T-helper 17 cell (primary cell): Measurements from ENCODE around the gene DOCK1. TPM values are rescaled to one million over a fixed set of nuclear protein-coding genes. Genes with fewer than 3 reads are reported as not detected.

Experiments used
- ATAC-seq: fragments of 150-1000 bp; cut with Tn5 transposase; 2 replicates; pipeline ENCODE4 v1.10.0; 2021; ENCODE audit warnings: mild to moderate bottlenecking, moderate library complexity
- DNase-seq, 3 donors: peaks; one replicate each; pipeline versions ENCODE4 v3.0.0 to v3.0.0-alpha.2; 2020 to 2021
- H3K9me3 ChIP-seq: one replicate; pipeline ENCODE4 v1.7.0; 2013; ENCODE audit warnings: low read length, mild to moderate bottlenecking; ENCODE audit not compliant: control insufficient read depth, poor library complexity, severe bottlenecking
- H3K27ac Mint-ChIP-seq: one replicate; pipeline ENCODE4 v1.8.0; 2022; ENCODE audit warnings: mild to moderate bottlenecking, moderate library complexity, mixed read lengths
- H3K27me3 Mint-ChIP-seq: one replicate; pipeline ENCODE4 v1.8.0; 2022; ENCODE audit warnings: mixed read lengths
- H3K36me3 Mint-ChIP-seq: one replicate; pipeline ENCODE4 v1.8.0; 2022; ENCODE audit warnings: low read depth, mixed read lengths
- H3K4me1 Mint-ChIP-seq: one replicate; pipeline ENCODE4 v1.8.0; 2022; ENCODE audit warnings: mild to moderate bottlenecking, mixed read lengths
- H3K4me3 Mint-ChIP-seq: one replicate; pipeline ENCODE4 v1.8.0; 2022; ENCODE audit warnings: mild to moderate bottlenecking, moderate library complexity, mixed read lengths
- total RNA-seq, 4 donors: library from RNA in 2 of 4; stranded (reverse) in 2 of 4; gene quantifications; one replicate each; pipeline ENCODE4 v1.2.3 and lab custom pipeline; 2022 to 2026

The DOCK1 gene
- total RNA-seq, 2 donors from 2014 or later, result 0.76 TPM; not detected in 1

DNA sequence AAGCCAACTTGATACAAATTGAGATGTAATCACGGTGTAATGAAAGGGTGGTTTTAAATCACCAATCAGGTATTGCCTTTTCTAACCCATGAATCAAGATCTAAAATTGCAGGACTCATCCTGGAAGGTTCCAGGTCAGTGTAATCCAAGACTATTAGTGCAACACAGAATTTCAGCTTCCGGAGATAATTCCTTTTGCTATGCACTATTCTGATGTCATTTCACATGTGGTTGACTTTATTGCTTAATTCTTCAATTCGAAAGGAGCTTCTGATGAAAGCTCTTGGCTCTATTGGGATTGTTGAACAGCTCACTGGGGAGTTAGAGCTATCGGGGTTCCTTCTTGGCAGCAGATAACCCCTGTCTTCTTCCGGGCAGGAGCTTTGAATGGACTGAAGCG is 438.6 kb downstream of the DOCK1 start:
- Mint-ChIP-seq H3K4me3 (no peak overlapping the region), H3K4me1 (peaks cover 2% of the 10 kb centered on the region), H3K36me3 (no peaks in the 10 kb centered on the region), H3K27me3 (no peaks in the 10 kb centered on the region), H3K27ac (no peak overlapping the region)
- DNase-seq, result no peak
- no peak for ATAC-seq
- no peaks in the 10 kb centered on the region for H3K9me3 ChIP-seq

- Mint-ChIP-seq H3K4me1 (peaks cover 2% of the 10 kb centered on the region), H3K36me3 (no peaks in the 10 kb centered on the region), H3K27ac (no peak overlapping the region), H3K27me3 (peaks cover 5% of the 10 kb centered on the region), H3K4me3 (no peak overlapping the region)
- no peaks in the 10 kb centered on the region for H3K9me3 ChIP-seq
- DNase-seq, result no peak
- no peak for ATAC-seq
These were observed 439.1 kb downstream of the DOCK1 start for GRCh38 chr10:127344346-127344745.

DNA sequence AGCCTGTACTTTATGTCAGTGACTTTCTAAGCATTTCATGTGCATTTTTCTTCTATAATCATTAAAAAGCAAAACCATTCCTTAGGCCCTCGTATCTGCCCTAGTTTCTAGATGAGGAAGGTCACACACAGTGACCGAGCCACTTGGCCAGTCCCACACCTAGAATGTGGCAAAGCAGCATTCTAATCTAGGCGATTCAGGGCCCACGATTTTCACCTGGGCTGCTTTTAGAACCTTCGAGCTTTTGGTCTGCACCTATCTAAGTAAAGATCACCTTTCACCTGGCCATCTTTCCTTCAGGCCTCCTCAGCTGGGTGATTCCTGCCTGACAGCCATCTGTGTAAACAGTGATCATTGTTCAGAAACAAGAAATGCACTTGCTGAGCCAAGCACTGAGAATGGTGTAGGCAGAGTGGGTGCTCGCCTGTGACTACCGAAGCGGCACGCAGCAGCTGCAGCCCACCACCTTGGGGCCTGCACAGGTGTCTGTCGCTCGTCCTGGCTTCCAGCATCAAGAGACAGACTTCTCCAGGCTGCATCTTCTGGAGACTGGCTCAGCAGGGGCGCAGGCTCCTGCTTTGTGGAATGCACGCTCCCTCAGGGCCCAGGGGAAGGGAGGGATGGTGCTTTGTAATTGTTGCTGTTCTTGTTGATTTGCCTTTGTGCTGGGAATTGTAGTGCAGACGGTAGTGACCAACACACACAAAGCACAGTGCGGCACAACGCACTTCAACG is 440.2 kb downstream of the DOCK1 start:
- DNase-seq (no peak), ATAC-seq (no peak)
- no peaks in the 10 kb centered on the region for H3K36me3 Mint-ChIP-seq
- no peak overlapping the region for H3K27ac Mint-ChIP-seq
- H3K4me1 Mint-ChIP-seq, result peaks cover 4% of the 10 kb centered on the region
- no peaks in the 10 kb centered on the region for H3K9me3 ChIP-seq
- no peak overlapping the region for H3K4me3 Mint-ChIP-seq
- H3K27me3 Mint-ChIP-seq, result peaks cover 16% of the 10 kb centered on the region

- H3K9me3 ChIP-seq, result no peaks in the 10 kb centered on the region
- Mint-ChIP-seq H3K27me3 (peaks cover 22% of the 10 kb centered on the region), H3K4me3 (no peak overlapping the region), H3K36me3 (no peaks in the 10 kb centered on the region), H3K27ac (peak overlapping the region; percentile 29), H3K4me1 (peaks cover 2% of the 10 kb centered on the region)
- ATAC-seq (no peak), DNase-seq (no peak)
These were observed 441.4 kb downstream of the DOCK1 start for GRCh38 chr10:127346604-127347003.

GRCh38 chr10:127347202-127347959 is 442.2 kb downstream of the DOCK1 start:
- DNase-seq (no peak), ATAC-seq (no peak)
- Mint-ChIP-seq H3K36me3 (no peaks in the 10 kb centered on the region), H3K27ac (peak overlapping the region; percentile 29), H3K4me3 (no peak overlapping the region), H3K27me3 (peaks cover 25% of the 10 kb centered on the region), H3K4me1 (peaks cover 2% of the 10 kb centered on the region)
- no peaks in the 10 kb centered on the region for H3K9me3 ChIP-seq

- H3K4me3 Mint-ChIP-seq, result no peak overlapping the region
- no peak for DNase-seq
- no peak overlapping the region for H3K27ac Mint-ChIP-seq
- H3K27me3 Mint-ChIP-seq, result peaks cover 25% of the 10 kb centered on the region
- ATAC-seq, result no peak
- H3K9me3 ChIP-seq, result no peaks in the 10 kb centered on the region
- peaks cover 2% of the 10 kb centered on the region for H3K4me1 Mint-ChIP-seq
- no peaks in the 10 kb centered on the region for H3K36me3 Mint-ChIP-seq
These were observed 444.5 kb downstream of the DOCK1 start for GRCh38 chr10:127349737-127350136.

DNA sequence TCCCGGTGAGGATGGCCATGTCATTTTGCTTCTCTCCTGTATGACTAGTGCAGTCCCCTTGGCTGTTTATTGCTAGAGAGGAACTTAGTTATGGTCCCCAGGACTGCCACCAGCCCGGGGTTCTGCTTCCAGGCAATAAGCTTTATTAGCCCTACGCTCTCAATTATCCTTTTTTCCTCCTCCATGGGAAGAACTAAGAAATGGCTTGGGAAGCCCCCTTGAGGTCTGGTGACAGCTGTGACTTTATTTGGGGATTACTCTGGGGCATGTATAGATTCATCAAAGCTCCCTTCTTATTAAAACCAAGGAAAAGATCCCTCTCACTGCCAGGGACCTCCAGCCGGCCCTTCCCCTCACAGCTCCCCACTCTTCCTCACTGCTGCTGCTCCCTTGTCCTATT is 446.3 kb downstream of the DOCK1 start:
- Mint-ChIP-seq H3K4me1 (peaks cover 2% of the 10 kb centered on the region), H3K27ac (no peak overlapping the region), H3K27me3 (peaks cover 25% of the 10 kb centered on the region), H3K36me3 (no peaks in the 10 kb centered on the region), H3K4me3 (no peak overlapping the region)
- H3K9me3 ChIP-seq, result no peaks in the 10 kb centered on the region
- DNase-seq, result no peak
- ATAC-seq, result no peak

DNA sequence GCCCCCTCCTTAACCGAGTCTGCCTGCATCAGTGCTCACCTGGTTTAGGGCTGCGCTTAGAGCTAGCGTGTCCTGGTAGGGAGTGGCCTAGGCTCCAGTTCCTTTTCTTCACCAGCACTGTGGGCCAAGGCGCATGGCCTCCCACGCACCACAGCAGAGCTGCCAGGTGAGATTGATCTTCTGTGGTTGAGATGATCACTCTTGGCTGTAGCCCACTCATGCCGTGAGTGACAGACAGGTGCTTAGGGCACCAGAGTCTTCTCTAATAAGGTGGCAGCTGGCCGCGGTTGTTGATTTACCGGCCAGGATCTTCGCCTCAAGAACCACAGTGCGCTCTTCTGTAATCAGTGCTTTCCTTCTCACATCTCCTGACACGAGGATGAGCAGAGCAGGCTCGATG is 448.3 kb downstream of the DOCK1 start:
- ATAC-seq (no peak), DNase-seq (no peak)
- no peaks in the 10 kb centered on the region for H3K9me3 ChIP-seq
- H3K27me3 Mint-ChIP-seq, result peaks cover 25% of the 10 kb centered on the region
- H3K27ac Mint-ChIP-seq, result no peak overlapping the region
- H3K4me3 Mint-ChIP-seq, result no peak overlapping the region
- no peaks in the 10 kb centered on the region for H3K36me3 Mint-ChIP-seq
- peaks cover 2% of the 10 kb centered on the region for H3K4me1 Mint-ChIP-seq

DNA sequence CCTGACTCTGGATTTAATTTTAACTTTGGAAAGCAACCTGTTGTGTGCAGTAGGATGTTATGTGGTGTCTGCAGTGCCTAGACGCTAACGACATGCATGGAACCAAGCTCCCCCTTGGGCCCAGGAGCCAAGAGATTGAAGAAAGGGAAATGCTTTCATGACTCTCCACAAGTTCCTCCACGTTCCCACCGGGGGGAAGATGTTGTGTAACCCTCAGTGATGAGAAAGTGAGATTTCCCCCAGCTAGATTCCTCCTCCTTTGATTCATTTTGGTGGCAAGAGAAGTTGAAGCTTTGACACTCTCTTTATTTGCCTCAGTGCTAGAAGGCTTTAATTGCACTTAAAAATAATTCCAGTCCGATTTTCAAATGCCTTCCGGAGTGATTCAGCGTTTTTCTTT is 449.0 kb downstream of the DOCK1 start:
- Mint-ChIP-seq H3K27me3 (peaks cover 20% of the 10 kb centered on the region), H3K36me3 (no peaks in the 10 kb centered on the region), H3K27ac (no peak overlapping the region)

DNA sequence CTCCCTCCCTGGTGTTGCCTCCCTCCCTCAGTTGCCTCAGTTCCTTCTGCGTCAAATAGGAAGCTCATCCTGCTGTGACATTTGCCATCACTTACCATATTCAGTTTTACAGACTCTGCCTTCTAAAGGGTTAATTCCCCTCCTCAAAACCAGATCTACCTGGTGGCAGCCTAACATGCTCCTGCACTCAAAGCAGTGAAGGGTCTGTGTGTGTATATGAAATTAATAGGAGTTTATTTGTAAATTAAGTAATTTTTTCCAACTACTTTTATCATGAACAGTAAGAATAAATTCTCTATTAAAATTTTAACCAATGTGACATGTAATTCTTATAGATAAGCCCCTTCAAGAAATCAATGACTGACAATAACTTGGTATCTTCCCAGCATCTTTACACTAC is 449.8 kb downstream of the DOCK1 start:
- Mint-ChIP-seq H3K4me3 (no peak overlapping the region), H3K27me3 (peaks cover 13% of the 10 kb centered on the region), H3K36me3 (no peaks in the 10 kb centered on the region), H3K27ac (no peak overlapping the region), H3K4me1 (peaks cover 2% of the 10 kb centered on the region)
- H3K9me3 ChIP-seq, result no peaks in the 10 kb centered on the region
- no peak for DNase-seq
- ATAC-seq, result no peak

More for the DNA sequence above, 449.0 kb downstream of the DOCK1 start:
- ATAC-seq, result no peak
- H3K4me3 Mint-ChIP-seq, result no peak overlapping the region
- no peak for DNase-seq
- no peaks in the 10 kb centered on the region for H3K9me3 ChIP-seq
- H3K4me1 Mint-ChIP-seq, result peaks cover 2% of the 10 kb centered on the region

- Mint-ChIP-seq H3K27me3 (peaks cover 7% of the 10 kb centered on the region), H3K27ac (no peak overlapping the region), H3K4me1 (no peaks in the 10 kb centered on the region), H3K36me3 (no peaks in the 10 kb centered on the region), H3K4me3 (no peak overlapping the region)
- no peak for DNase-seq
- ATAC-seq, result no peak
- H3K9me3 ChIP-seq, result no peaks in the 10 kb centered on the region
These were observed 451.1 kb downstream of the DOCK1 start for GRCh38 chr10:127356360-127356759.

GRCh38 chr10:127357265-127357664 is 452.0 kb downstream of the DOCK1 start:
- H3K27me3 Mint-ChIP-seq, result peaks cover 9% of the 10 kb centered on the region
- ATAC-seq (no peak), DNase-seq (no peak)
- H3K4me3 Mint-ChIP-seq, result no peak overlapping the region
- H3K36me3 Mint-ChIP-seq, result no peaks in the 10 kb centered on the region
- no peaks in the 10 kb centered on the region for H3K9me3 ChIP-seq
- H3K4me1 Mint-ChIP-seq, result no peaks in the 10 kb centered on the region
- H3K27ac Mint-ChIP-seq, result no peak overlapping the region

GRCh38 chr10:127358337-127358736 is 453.1 kb downstream of the DOCK1 start:
- no peak for ATAC-seq
- H3K9me3 ChIP-seq, result no peaks in the 10 kb centered on the region
- H3K27ac Mint-ChIP-seq, result no peak overlapping the region

GRCh38 chr10:127364034-127364433 is 458.8 kb downstream of the DOCK1 start:
- DNase-seq (no peak), ATAC-seq (no peak)
- Mint-ChIP-seq H3K4me3 (no peak overlapping the region), H3K27ac (no peak overlapping the region), H3K4me1 (no peaks in the 10 kb centered on the region), H3K36me3 (no peaks in the 10 kb centered on the region), H3K27me3 (peaks cover 16% of the 10 kb centered on the region)
- no peaks in the 10 kb centered on the region for H3K9me3 ChIP-seq

More at GRCh38 chr10:127358337-127358736, 453.1 kb downstream of the DOCK1 start:
- peaks cover 9% of the 10 kb centered on the region for H3K27me3 Mint-ChIP-seq
- no peaks in the 10 kb centered on the region for H3K36me3 Mint-ChIP-seq
- H3K4me1 Mint-ChIP-seq, result no peaks in the 10 kb centered on the region
- DNase-seq, result no peak
- H3K4me3 Mint-ChIP-seq, result no peak overlapping the region
